Measurements from ENCODE around the gene GOLGA6L10. TPM values are rescaled to one million over a fixed set of nuclear protein-coding genes. Genes with fewer than 3 reads are reported as not detected.

GOLGA6L10 gene
- total RNA-seq, 1 donor, result 0.45 TPM

- no peak overlapping the region for H3K4me3 ChIP-seq (ENCODE audit: low read depth, low read length)
- no peak for DNase-seq (ENCODE audit: low read depth)
- no peak for TF ChIP-seq CTCF (IDR thresholded peaks at IDR 0.05; ENCODE audit: insufficient read depth, low read length)
These were observed 39.5 kb downstream of the GOLGA6L10 start for GRCh38 chr15:82309802-82310201.

GRCh38 chr15:82307714-82308081, 41.6 kb downstream of the GOLGA6L10 start:
- H3K4me3 ChIP-seq (ENCODE audit: low read depth, low read length), result no peak overlapping the region
- no peak for TF ChIP-seq CTCF (IDR thresholded peaks at IDR 0.05; ENCODE audit: insufficient read depth, low read length)
- DNase-seq (ENCODE audit: low read depth), result no peak

GRCh38 chr15:82306791-82307713, 42.2 kb downstream of the GOLGA6L10 start:
- H3K4me3 ChIP-seq (ENCODE audit: low read depth, low read length), result no peak overlapping the region
- no peak for DNase-seq (ENCODE audit: low read depth)
- TF ChIP-seq CTCF (IDR thresholded peaks at IDR 0.05; ENCODE audit: insufficient read depth, low read length), result peak; percentile 8

GRCh38 chr15:82305621-82306048, 43.6 kb downstream of the GOLGA6L10 start:
- TF ChIP-seq CTCF (IDR thresholded peaks at IDR 0.05; ENCODE audit: insufficient read depth, low read length), result no peak
- no peak for DNase-seq (ENCODE audit: low read depth)
- H3K4me3 ChIP-seq (ENCODE audit: low read depth, low read length), result no peak overlapping the region

- no peak for DNase-seq (ENCODE audit: low read depth)
- no peak for TF ChIP-seq CTCF (IDR thresholded peaks at IDR 0.05; ENCODE audit: insufficient read depth, low read length)
- no peak overlapping the region for H3K4me3 ChIP-seq (ENCODE audit: low read depth, low read length)
These were observed 44.5 kb downstream of the GOLGA6L10 start for GRCh38 chr15:82304778-82305090.

GRCh38 chr15:82303956-82304777, 45.1 kb downstream of the GOLGA6L10 start:
- DNase-seq (ENCODE audit: low read depth), result no peak
- no peak overlapping the region for H3K4me3 ChIP-seq (ENCODE audit: low read depth, low read length)
- no peak for TF ChIP-seq CTCF (IDR thresholded peaks at IDR 0.05; ENCODE audit: insufficient read depth, low read length)

All from fibroblast of the aortic adventitia (primary cell).